ENCODE data around the gene KNDC1.

The KNDC1 gene

DNA sequence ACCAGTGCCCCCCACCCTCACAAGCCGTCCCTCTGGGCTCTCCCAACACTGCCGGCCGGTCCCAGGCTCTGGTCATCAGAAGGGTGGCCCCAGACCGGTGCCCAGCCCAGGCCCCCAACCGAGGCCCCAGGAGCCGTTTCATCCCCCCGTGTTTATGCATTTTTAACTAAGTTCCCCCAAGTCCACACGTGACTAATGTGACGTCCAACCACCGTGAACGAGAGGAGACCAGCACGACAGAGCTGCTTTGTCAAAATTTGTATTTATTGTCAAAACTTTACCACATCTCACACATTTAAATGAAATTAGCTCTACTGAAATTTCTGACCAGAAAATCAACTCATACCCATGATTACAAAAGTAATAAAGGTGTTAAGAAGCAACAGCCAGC is 86.2 kb downstream of the KNDC1 start:
- DNase-seq = no peak

DNA sequence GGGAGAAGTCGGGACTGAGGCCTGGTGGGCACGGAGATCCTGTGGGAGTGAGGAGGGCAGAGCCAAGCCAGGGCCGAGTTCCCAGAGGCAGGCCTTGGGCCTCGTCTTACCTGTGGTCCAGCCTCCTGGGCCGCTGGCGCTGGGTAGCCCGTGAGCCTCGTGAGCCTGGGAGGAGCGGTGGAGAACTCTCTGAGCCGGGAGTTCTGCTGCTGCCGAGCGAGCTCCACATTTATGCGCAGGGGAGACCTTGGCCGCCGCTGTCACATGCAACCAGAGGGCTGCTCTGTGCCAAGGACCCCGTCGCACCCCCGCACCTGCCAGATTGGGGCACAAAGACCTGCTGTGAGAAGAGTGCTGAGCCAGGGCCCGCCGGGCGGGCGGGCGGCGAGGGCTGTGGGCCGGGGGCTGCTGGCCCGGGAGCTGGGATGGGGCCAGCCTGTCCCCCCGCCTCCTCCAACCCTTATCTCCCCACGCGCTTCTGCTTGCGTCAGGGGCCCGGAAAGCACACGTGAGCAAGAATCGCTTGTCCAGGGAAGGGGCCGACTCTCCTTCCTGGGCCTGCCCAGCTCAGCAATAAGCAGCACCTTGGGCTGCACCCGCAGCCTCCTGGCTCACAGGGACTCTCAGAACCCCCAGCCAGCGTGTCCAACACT is 87.8 kb downstream of the KNDC1 start:
- no peak for DNase-seq

DNA sequence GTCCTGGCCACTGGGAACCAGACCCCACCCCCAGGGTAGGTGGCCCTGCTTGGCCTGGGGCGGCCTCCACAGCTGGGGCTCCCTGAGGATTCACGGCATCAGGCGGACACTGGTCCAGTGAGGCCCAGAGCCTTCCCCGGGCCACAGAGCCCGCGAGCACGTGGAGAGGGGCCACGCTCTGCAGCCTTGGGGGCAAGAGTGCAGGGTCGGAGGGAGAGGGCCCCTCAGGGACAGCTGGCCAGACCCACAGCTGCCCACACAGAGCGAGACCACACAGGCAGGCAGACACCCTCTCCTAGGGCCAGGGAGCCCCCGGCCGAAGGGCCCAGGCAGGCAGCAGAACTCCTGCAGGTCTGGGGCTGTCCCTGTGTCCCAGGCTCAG is 88.3 kb downstream of the KNDC1 start:
- DNase-seq = no peak

DNA sequence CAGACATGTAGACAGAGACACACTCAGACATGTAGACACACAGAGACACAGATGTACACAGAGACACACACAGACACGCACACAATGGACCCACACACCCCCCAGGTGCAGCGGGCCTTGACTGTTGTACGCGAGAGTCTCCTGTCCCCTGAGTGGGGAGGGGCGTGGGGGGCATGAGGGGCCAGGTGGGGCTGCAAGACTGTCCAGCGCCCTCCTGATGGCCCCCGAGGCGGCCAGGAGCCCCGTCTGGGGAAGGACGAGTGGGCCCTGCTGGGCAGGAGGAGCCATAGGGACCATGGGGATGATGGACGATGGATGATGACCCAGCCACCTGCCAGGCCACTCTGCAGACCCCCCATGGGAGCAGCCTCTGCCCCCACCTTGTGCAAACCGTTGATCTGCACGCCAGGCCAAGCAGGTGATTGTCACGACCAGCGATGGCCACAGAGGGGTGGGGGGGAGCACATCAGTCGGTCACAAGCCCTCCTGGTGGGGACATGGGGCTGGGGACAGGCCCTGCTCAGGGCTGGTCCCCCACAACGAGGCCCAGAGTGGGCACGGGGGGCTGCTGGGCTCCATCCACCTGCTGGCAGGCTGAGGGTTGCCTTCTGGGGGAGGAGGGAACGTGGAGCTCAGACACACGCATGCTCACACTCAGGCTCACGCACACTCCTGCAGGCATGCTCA is 89.2 kb downstream of the KNDC1 start:
- no peak for DNase-seq

DNA sequence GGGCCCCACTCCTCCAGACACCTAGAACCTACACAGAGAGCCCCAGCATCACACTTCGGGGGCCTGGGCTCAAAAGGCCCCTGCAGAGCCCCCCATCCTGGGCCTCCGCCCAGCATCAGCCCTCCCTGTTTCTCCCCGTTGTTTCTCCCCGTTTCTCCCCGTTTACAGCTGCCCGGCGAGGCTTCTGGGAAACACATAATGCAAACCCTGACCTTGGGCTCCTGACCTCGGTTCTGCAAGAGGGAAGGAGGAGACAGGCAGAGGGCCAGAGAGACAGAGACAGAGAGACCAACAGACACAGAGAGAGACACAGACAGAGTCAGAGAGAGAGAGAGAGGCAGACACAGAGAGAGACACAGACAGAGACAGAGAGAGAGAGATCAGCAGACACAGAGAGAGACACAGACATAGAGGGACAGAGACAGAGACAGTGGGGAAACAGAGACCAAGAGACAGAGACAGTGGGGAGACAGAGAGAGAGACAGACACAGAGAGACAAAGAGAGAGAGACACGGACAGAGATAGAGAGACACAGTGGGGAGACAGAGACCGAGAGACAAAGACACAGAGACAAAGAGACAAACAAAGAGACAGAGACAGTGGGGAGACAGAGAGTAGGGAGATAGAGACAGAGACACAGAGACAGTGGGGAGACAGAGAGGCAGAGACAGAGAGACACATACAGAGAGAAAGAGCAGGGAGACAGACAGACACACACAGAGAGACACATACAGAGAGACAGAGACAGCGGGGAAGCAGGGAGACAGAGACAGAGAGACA is 90.1 kb downstream of the KNDC1 start:
- DNase-seq = no peak

DNA sequence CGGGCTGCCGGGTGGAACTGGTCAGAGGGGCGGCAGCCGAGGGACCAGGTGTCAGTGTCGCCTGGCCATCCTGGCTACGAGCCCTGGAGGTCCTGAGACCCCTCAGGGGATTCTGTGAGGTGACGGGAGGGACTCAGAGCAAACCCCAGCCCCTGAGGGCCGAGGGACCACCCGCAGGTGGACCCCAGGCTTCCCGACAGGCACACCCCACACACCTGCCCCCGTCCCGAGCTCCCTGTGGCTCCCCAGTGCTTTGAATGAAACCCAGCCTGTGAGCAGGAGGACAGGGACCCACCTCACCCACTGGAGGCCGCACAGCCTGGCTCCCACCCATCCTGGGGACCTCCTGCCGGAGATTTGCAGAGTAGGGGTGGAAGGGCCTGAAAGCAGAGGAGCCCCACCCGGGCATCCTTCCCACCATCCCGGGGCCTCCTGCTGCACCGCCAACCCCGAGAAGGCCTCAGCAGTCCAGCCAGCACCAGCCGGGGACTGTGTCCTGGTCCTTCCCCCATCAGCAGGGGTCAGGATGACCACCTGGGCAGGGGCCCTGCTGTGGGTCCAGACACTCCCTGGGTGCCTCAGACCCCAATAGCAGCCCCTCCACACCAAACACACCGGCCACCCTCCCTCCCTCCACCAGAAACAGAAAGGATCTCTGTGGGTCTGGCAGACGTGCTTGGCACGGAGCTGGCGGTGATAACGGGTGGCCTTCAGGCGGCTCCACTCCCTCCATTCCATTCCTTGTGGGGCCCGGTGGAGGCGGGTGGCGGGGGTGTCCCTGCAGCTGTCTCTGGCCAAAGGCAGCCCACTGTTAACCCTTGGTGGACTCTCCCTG is 91.6 kb downstream of the KNDC1 start:
- no peak for DNase-seq

DNA sequence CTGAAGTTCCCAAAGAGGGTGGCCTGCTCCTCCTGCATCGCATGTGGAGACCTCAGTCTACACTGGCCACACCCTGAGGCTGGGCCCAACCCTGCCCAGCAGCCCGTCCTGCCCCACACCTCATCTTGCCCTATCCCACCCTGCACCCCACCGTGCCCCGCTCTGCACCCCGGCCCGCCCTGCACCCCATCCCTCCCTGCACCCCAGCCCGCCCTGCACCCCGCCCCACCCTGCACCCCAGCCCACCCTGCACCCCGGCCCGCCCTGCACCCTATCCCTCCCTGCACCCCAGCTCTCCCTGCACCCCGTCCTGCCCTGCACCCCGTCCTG is 92.2 kb downstream of the KNDC1 start:
- no peak for DNase-seq

- no peak for DNase-seq
These were observed 93.4 kb downstream of the KNDC1 start for GRCh38 chr10:133253361-133253955.

- no peak for DNase-seq
These were observed 94.6 kb downstream of the KNDC1 start for GRCh38 chr10:133254421-133255120.

- DNase-seq = no peak
These were observed 95.3 kb downstream of the KNDC1 start for GRCh38 chr10:133255323-133255722.

DNA sequence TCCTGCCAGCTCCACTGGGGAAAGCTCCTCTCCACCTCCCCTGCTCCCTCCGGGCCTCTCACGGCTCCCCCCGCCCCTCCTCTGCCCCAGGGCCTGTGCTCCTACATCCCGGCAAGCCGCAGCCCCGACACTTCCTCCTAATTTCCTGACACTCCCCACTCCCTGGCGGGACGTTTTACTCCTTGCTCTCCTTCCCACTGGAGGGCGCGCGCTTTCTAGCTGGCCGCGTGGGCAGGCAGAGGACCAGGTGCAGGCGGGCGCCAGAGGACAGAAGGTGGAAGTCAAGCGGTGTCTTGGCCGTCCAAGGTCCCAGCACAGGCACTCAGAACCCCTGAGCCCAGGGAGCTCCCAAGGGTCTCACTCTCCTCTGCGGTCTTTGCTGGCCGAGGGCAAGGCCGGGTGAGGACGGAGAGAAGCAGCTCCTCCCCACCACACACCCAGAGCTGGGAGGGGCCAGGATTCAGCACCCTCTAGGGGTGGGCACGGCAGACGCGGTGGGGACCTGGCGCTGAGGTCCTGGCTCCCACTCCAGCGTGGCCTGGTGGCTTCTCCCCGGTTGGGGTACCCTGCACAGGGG is 97.6 kb downstream of the KNDC1 start:
- peak; percentile 19 for DNase-seq

DNA sequence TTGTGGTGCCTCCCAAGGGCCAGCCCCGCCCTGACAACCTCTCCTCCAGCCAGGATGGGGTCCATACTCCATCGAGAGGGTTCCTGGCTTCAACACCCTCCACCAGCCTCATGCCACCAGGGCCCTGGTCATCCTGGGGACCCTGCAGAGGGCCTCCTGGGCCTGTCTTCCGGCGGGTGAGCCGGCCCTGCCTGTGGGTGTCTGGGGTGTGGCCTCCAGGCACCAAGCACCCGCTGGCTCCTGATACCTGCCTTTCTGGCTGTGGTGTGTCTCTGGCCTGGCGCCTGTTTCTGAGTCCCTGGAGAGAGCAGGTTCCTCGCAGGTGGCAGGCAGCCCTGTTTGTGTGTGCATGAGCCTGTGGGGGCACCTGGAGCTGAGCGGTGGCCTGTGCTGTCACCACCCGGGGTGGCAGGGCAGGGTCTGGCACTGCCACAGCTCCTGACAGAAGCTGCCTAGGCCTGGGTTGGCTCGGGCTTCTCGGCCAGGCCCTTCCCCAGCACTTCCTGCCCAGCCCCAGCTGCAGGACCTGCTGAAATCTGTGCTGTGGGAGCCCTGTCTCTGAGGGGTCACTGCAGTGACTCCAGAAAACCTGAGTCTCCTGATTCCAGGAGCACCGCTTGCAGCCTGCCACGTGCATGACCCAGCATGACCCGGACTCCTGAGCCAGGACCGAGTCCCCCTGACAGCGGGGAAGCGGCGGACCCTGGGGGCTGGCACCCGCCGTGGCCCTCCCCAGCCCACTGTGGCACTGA is 98.2 kb downstream of the KNDC1 start:
- no peak for DNase-seq

GRCh38 chr10:133258818-133259601 is 99.0 kb downstream of the KNDC1 start:
- DNase-seq = no peak

- no peak for DNase-seq
These were observed 99.6 kb downstream of the KNDC1 start for GRCh38 chr10:133259602-133259989.

DNA sequence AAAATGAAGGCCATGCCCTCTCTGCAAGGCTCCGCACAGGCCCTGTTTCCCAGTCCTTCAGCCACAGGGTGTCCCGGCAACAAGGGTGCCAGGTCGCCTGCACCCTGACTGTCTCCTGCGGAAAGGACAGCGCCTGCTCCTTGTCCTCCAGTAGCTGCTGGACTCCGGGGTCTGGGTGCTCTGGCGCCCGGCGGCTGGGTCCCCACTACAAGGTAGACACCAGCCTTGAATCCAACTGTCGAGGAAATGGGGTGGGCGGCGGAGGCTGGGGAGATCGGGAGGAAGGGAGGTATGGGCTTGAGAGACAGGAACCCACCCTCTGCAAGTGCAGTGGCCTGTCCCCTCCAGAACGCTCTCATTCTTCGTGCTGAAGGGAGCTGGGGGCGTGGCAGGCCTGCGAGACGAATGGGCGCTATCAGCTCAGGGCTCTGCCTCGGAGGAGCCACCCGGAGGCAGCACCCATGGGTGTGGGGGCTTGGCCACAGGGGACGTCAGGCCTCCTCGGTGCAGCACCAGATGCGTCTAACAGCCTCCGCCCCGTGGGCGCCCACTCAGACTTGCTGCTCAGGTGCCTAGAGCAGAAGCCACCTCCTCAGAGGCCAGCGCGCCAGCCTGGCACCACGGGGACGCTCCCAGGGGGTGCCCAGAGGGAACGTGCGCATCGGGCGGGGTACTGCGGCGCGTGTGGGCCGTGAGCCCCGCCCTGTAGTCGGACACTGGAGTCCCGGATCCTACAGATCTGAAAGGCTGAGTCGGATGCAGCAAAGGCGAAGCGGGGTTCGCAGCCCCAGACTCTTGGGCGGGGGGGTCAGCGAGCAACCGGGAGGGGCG is 101.1 kb downstream of the KNDC1 start:
- DNase-seq = no peak

- no peak for DNase-seq
These were observed 101.8 kb downstream of the KNDC1 start for GRCh38 chr10:133261726-133262325.

DNA sequence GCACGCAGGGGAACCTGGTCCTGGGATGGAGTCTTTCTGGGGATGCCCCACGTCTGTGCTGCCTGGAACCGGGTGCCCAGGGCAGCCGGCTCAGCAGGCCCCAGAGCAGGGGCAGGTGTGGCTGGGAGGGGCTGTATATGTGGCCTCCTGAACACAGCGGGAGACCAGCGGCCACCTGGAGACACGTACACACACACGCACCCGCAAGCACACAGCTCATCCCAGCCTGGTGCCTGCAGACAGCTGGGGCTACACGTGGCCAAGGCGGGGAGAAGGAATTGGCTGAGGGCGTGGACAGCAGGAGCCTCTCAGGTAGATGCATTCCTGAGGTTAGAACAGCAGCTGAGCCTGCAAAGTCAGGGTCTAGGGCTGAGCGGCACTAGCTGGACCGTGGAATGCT is 102.7 kb downstream of the KNDC1 start:
- DNase-seq = no peak

- DNase-seq = no peak
These were observed 103.7 kb downstream of the KNDC1 start for GRCh38 chr10:133263674-133264073.

DNA sequence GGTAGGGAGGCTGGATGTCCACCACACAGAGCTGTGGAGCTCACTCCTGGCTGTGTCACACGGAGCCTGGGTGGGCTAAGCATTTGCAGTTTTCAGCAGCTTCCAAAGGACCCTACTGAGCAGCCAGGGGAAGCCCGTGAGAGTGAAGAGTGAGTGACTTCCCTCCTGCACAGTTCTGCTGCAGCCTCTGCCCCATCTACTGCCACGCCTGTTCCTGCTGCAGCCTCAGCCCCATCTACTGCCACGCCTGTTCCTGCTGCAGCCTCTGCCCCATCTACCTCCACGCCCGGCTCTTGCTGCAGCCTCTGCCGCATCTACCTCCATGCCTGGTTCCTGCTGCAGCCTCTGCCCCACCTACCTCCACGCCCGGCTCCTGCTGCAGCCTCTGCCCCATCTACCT is 104.4 kb downstream of the KNDC1 start:
- no peak for DNase-seq

All from NCI-H1436 treated with DMSO at 0.1 percent for 48 hours (cell line).